PC-3 (cell line): ENCODE measurements around the gene ETV3. TPM values are rescaled to one million over a fixed set of nuclear protein-coding genes. Genes with fewer than 3 reads are reported as not detected.

Source experiments
- ATAC-seq: fragments of 200-7000 bp; cut with Tn5 transposase; 2 replicates; pipeline ENCODE4 v1.9.1; 2020; ENCODE audit warnings: mild to moderate bottlenecking, moderate library complexity
- BruUV-seq: library from RNA; stranded (reverse); fragments of 400-500 nt; replicated peaks from 2 replicates; lab custom pipeline; 2021; lab: Mats Ljungman, UMichigan
- CTCF ChIA-PET: fragments of 300-600 bp; sonication (Branson Sonifier 250); formaldehyde crosslinking; loops from one replicate; lab custom pipeline; 2022; ENCODE audit warnings: antibody characterized with exemption; lab: Charles Lee
- POLR2A ChIA-PET: fragments of 300-600 bp; sonication (Branson Sonifier 250); formaldehyde crosslinking; loops from one replicate; lab custom pipeline; 2022; ENCODE audit warnings: antibody characterized with exemption; ENCODE audit not compliant: unreplicated experiment; lab: Charles Lee
- DNase-seq: peaks from one replicate; pipeline ENCODE4 v3.0.0-alpha.2; 2015
- H2AFZ ChIP-seq: fragments of 300-600 bp; sonication (generic); 2 replicates; pipeline ENCODE4 v1.6.0; 2016; ENCODE audit warnings: antibody characterized with exemption, low read length
- H3F3A ChIP-seq: fragments of 300-600 bp; sonication (generic); one replicate; pipeline ENCODE4 v1.6.0; 2017; ENCODE audit warnings: antibody characterized with exemption, low read length, control low read depth, mild to moderate bottlenecking; ENCODE audit not compliant: unreplicated experiment
- H3K27ac ChIP-seq: fragments of 300-600 bp; sonication (generic); 2 replicates; pipeline ENCODE4 v1.5.1; 2016; ENCODE audit warnings: mild to moderate bottlenecking, low read length
- H3K27me3 ChIP-seq: fragments of 300-600 bp; sonication (generic); 2 replicates; pipeline ENCODE4 v1.6.1; 2016; ENCODE audit warnings: low read length, mixed read lengths
- H3K36me3 ChIP-seq: fragments of 300-600 bp; sonication (generic); 2 replicates; pipeline ENCODE4 v1.6.1; 2016; ENCODE audit warnings: low read depth, mixed run types, low read length, mixed read lengths
- H3K4me1 ChIP-seq: fragments of 300-600 bp; sonication (generic); 2 replicates; pipeline ENCODE4 v1.5.1; 2016; ENCODE audit warnings: low read length; ENCODE audit not compliant: insufficient read depth
- H3K4me2 ChIP-seq: fragments of 300-600 bp; sonication (generic); 2 replicates; pipeline ENCODE4 v1.6.0; 2016; ENCODE audit warnings: low read length
- H3K4me3 ChIP-seq: fragments of 300-600 bp; sonication (generic); 2 replicates; pipeline ENCODE4 v1.5.1; 2016; ENCODE audit warnings: mild to moderate bottlenecking, low read length, mixed read lengths
- H3K79me2 ChIP-seq: fragments of 300-600 bp; sonication (generic); 2 replicates; pipeline ENCODE4 v1.6.1; 2017; ENCODE audit warnings: low read length, mixed read lengths
- H3K9ac ChIP-seq: fragments of 300-600 bp; sonication (generic); 2 replicates; pipeline ENCODE4 v1.6.0; 2016; ENCODE audit warnings: mild to moderate bottlenecking, low read length
- H3K9me2 ChIP-seq: fragments of 300-600 bp; sonication (generic); replicated peaks from 2 replicates; pipeline ENCODE4 v1.6.1; 2016; ENCODE audit warnings: mixed run types, low read length, mixed read lengths
- H3K9me3 ChIP-seq: fragments of 300-600 bp; sonication (generic); 2 replicates; pipeline ENCODE4 v1.6.1; 2016; ENCODE audit warnings: low read length, mixed read lengths
- H4K20me1 ChIP-seq: fragments of 300-600 bp; sonication (generic); 2 replicates; pipeline ENCODE4 v1.6.1; 2016; ENCODE audit warnings: low read length, mixed read lengths
- EZH2 ChIP-seq: fragments of 300-600 bp; sonication (generic); IDR thresholded peaks from one replicate; pipeline ENCODE4 v1.6.1; 2017; ENCODE audit warnings: antibody characterized with exemption, mild to moderate bottlenecking, low read length; ENCODE audit not compliant: unreplicated experiment
- EZH2phosphoT487 ChIP-seq: fragments of 300-600 bp; sonication (generic); IDR thresholded peaks from 2 replicates; pipeline ENCODE4 v1.6.1; 2018; ENCODE audit warnings: mild to moderate bottlenecking, antibody characterized with exemption, low read length, borderline replicate concordance
- intact Hi-C: fragments of 100-400 bp; cut with micrococcal nuclease; formaldehyde crosslinking; loops from 2 replicates; pipeline ENCODE4 v1.9.0; 2023
- total RNA-seq: library from RNA; depleted of rRNA; stranded (reverse); fragments of >200 nt; gene quantifications from 2 replicates; pipeline ENCODE4 v1.2.3, GENCODE V29; 2014
- TF ChIP-seq, protein P1 (sequence below): fragments of 300-600 bp; sonication (generic); conservative IDR thresholded peaks from 2 replicates; pipeline ENCODE4 v1.5.1; 2017; ENCODE audit warnings: antibody characterized with exemption, low read depth, mild to moderate bottlenecking, low read length

The ETV3 gene
- total RNA-seq, 1 experiment from 2014 or later, result 12.2 TPM

DNA sequence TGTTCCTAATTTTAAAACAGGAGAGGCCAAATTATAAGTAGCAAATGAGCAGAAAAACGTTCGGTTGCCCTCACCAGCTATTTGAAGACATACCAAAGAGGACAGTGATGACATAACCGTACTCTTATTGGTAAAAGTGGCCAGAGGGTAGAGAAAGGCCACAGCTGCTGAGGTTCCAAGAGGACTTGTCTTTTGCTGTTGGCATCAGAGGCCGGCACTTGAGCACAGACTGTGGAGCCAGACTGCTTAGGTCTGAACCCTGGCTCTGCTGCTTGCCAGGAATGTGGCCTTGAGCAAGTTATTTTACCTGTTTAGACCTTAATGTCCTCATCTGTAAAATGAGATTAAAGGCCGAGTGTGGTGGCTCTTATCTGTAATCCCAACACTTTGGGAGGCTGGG, 53.5 kb downstream of the ETV3 start:
- H3K4me1 ChIP-seq, result 0 out of 2 replicates have a peak, but pooled peaks cover 3% of the 10 kb centered on the region
- ATAC-seq (no peak), DNase-seq (no peak)
- H3K9me3 ChIP-seq, result no peaks in the 10 kb centered on the region
- intact Hi-C loops, result no loop called here
- no peak overlapping the region for H2AFZ ChIP-seq
- TF ChIP-seq, protein P1, sequence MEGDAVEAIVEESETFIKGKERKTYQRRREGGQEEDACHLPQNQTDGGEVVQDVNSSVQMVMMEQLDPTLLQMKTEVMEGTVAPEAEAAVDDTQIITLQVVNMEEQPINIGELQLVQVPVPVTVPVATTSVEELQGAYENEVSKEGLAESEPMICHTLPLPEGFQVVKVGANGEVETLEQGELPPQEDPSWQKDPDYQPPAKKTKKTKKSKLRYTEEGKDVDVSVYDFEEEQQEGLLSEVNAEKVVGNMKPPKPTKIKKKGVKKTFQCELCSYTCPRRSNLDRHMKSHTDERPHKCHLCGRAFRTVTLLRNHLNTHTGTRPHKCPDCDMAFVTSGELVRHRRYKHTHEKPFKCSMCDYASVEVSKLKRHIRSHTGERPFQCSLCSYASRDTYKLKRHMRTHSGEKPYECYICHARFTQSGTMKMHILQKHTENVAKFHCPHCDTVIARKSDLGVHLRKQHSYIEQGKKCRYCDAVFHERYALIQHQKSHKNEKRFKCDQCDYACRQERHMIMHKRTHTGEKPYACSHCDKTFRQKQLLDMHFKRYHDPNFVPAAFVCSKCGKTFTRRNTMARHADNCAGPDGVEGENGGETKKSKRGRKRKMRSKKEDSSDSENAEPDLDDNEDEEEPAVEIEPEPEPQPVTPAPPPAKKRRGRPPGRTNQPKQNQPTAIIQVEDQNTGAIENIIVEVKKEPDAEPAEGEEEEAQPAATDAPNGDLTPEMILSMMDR, result no peak
- no peak for TF ChIP-seq EZH2phosphoT487
- no peak for TF ChIP-seq EZH2
- H3F3A ChIP-seq, result no peaks in the 10 kb centered on the region
- H3K36me3 ChIP-seq, result no peaks in the 10 kb centered on the region
- no peaks in the 10 kb centered on the region for H3K79me2 ChIP-seq
- H3K27ac ChIP-seq, result no peak overlapping the region
- H3K4me2 ChIP-seq, result no peak overlapping the region
- ChIA-PET CTCF (no interaction called here), POLR2A (no interaction called here)
- peaks cover 15% of the 10 kb centered on the region; the same call in 1 of the 2 replicates for H3K27me3 ChIP-seq
- H4K20me1 ChIP-seq, result no peaks in the 10 kb centered on the region
- H3K4me3 ChIP-seq, result no peak overlapping the region
- no peaks in the 10 kb centered on the region for H3K9me2 ChIP-seq
- H3K9ac ChIP-seq, result no peak overlapping the region
- BruUV-seq, result no TSS peak

DNA sequence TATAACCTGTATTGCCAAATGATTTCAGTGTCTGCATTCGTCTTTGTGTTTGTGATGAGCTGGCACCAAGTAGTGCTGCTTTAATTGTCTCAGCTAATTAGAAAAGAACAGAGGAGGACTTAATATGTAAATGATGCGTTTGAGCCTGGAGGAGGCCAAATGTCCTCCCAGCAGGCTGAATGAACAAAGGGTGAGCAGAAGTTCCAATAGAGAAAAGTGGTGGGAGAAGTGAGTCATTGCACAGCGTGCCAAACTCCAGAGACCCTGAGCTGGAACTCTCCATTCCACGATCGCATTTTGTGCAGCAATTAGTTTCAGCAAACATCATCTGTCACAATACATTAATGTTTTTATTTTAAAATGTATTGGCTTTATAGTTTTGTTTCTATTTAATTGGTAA, 56.5 kb downstream of the ETV3 start:
- no peak overlapping the region for H3K4me3 ChIP-seq
- TF ChIP-seq EZH2phosphoT487 (no peak), EZH2 (no peak)
- TF ChIP-seq, protein P1, result no peak
- no peaks in the 10 kb centered on the region for H3K36me3 ChIP-seq
- H3F3A ChIP-seq, result no peaks in the 10 kb centered on the region
- H2AFZ ChIP-seq, result no peak overlapping the region
- H3K9me2 ChIP-seq, result no peaks in the 10 kb centered on the region
- no peaks in the 10 kb centered on the region for H3K9me3 ChIP-seq
- H3K27ac ChIP-seq, result no peak overlapping the region
- no peak overlapping the region for H3K9ac ChIP-seq
- H3K79me2 ChIP-seq, result no peaks in the 10 kb centered on the region
- ChIA-PET POLR2A (no interaction called here), CTCF (interaction anchor here (0.9 kb wide), 1 partner anchor 8 kb away, joined by 3 read pairs; no protein-coding TSS in a partner anchor)
- BruUV-seq, result no TSS peak
- ATAC-seq (no peak), DNase-seq (no peak)
- intact Hi-C loops, result no loop called here
- H4K20me1 ChIP-seq, result no peaks in the 10 kb centered on the region
- H3K27me3 ChIP-seq, result peaks cover 28% of the 10 kb centered on the region; the same call in 1 of the 2 replicates
- H3K4me1 ChIP-seq, result no peaks in the 10 kb centered on the region
- no peak overlapping the region for H3K4me2 ChIP-seq

DNA sequence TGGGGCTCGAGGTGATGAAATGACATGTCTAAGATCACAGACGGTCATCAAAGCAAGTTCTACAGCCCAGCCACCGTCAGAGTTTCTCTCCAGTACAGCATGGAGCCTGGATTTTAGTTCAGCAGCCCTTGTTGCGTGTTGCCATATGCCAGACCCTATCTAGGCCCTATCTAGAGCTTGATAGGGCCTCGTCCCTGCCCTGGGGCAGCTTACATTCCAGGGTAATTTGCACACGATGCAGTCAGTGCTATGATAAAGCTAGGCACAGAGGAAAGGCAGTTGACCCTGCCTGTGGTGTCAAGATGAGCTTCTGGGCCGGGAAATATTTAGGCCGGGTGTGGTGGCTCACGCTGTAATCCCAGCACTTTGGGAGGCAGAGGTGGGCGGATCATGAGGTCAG, 57.5 kb downstream of the ETV3 start:
- Histone ChIP-seq H3K9me2 (no peaks in the 10 kb centered on the region), H3K4me3 (no peak overlapping the region), H3K27me3 (peaks cover 31% of the 10 kb centered on the region; the same call in 1 of the 2 replicates), H3K9ac (no peak overlapping the region), H3K27ac (no peak overlapping the region), H3F3A (no peaks in the 10 kb centered on the region), H3K9me3 (no peaks in the 10 kb centered on the region), H3K4me2 (no peak overlapping the region), H3K79me2 (no peaks in the 10 kb centered on the region), H3K36me3 (no peaks in the 10 kb centered on the region), H3K4me1 (no peaks in the 10 kb centered on the region), H2AFZ (no peak overlapping the region), H4K20me1 (no peaks in the 10 kb centered on the region)
- ChIA-PET POLR2A (interaction anchor here (0.6 kb wide), 1 partner anchor 353 kb away, joined by 6 read pairs; the partner anchor contains the start of gene METTL25B), CTCF (interaction anchor here (0.9 kb wide), 1 partner anchor 9 kb away, joined by 3 read pairs; no protein-coding TSS in a partner anchor)
- ATAC-seq (no peak), DNase-seq (no peak)
- intact Hi-C loops, result no loop called here
- TF ChIP-seq, protein P1, result no peak
- no peak for TF ChIP-seq EZH2phosphoT487
- no peak for TF ChIP-seq EZH2
- BruUV-seq, result no TSS peak
